ENCODE results near the gene FDX1. TPM values are rescaled to one million over a fixed set of nuclear protein-coding genes. Genes with fewer than 3 reads are reported as not detected.

FDX1 gene
- total RNA-seq, 3 donors from 2014 or later, result 18.7 to 24.3 (median 19.0) TPM

- intact Hi-C loops (cut with DNase I, micrococcal nuclease), result no loop called here
Measured at GRCh38 chr11:110468121-110468520, 38.4 kb downstream of the FDX1 start.

GRCh38 chr11:110469127-110469526 is 39.4 kb downstream of the FDX1 start:
- Histone ChIP-seq H3K9me3 (no peaks in the 10 kb centered on the region), H3K36me3 (ENCODE audit: low read depth) (no peaks in the 10 kb centered on the region), H3K4me1 (ENCODE audit: low read depth) (no peaks in the 10 kb centered on the region), H3K4me3 (no peak overlapping the region)
- DNase-seq (no peak), ATAC-seq (no peak)
- TF ChIP-seq CTCF (IDR thresholded peaks at IDR 0.05), result no peak
- intact Hi-C loops (cut with DNase I, micrococcal nuclease), result no loop called here

More at GRCh38 chr11:110468121-110468520, 38.4 kb downstream of the FDX1 start:
- H3K4me3 ChIP-seq, result no peak overlapping the region
- H3K9me3 ChIP-seq, result no peaks in the 10 kb centered on the region
- ATAC-seq (no peak), DNase-seq (no peak)
- no peaks in the 10 kb centered on the region for H3K4me1 ChIP-seq (ENCODE audit: low read depth)
- no peak for TF ChIP-seq CTCF (IDR thresholded peaks at IDR 0.05)
- H3K36me3 ChIP-seq (ENCODE audit: low read depth), result no peaks in the 10 kb centered on the region

GRCh38 chr11:110470716-110471115 is 41.0 kb downstream of the FDX1 start:
- Histone ChIP-seq H3K36me3 (ENCODE audit: low read depth) (no peaks in the 10 kb centered on the region), H3K4me3 (no peak overlapping the region), H3K4me1 (ENCODE audit: low read depth) (no peaks in the 10 kb centered on the region), H3K9me3 (no peaks in the 10 kb centered on the region)
- DNase-seq, result no peak
- intact Hi-C loops (cut with DNase I, micrococcal nuclease), result no loop called here
- no peak for TF ChIP-seq CTCF (IDR thresholded peaks at IDR 0.05)
- ATAC-seq, result no peak

GRCh38 chr11:110471371-110471770 is 41.6 kb downstream of the FDX1 start:
- no peak for TF ChIP-seq CTCF (IDR thresholded peaks at IDR 0.05)
- H3K36me3 ChIP-seq (ENCODE audit: low read depth), result no peaks in the 10 kb centered on the region
- H3K4me3 ChIP-seq, result no peak overlapping the region
- H3K4me1 ChIP-seq (ENCODE audit: low read depth), result no peaks in the 10 kb centered on the region
- intact Hi-C loops (cut with DNase I, micrococcal nuclease), result no loop called here
- no peaks in the 10 kb centered on the region for H3K9me3 ChIP-seq
- DNase-seq (no peak), ATAC-seq (no peak)

GRCh38 chr11:110472858-110473257 is 43.1 kb downstream of the FDX1 start:
- ATAC-seq, result no peak
- Histone ChIP-seq H3K9me3 (no peaks in the 10 kb centered on the region), H3K4me1 (ENCODE audit: low read depth) (no peaks in the 10 kb centered on the region), H3K4me3 (no peak overlapping the region), H3K36me3 (ENCODE audit: low read depth) (no peaks in the 10 kb centered on the region)
- no peak for TF ChIP-seq CTCF (IDR thresholded peaks at IDR 0.05)
- intact Hi-C loops (cut with DNase I, micrococcal nuclease), result no loop called here
- DNase-seq, result no peak

- Histone ChIP-seq H3K36me3 (ENCODE audit: low read depth) (no peaks in the 10 kb centered on the region), H3K9me3 (no peaks in the 10 kb centered on the region), H3K4me1 (ENCODE audit: low read depth) (no peaks in the 10 kb centered on the region), H3K4me3 (no peak overlapping the region)
- ATAC-seq (no peak), DNase-seq (no peak)
- no peak for TF ChIP-seq CTCF (IDR thresholded peaks at IDR 0.05)
- intact Hi-C loops (cut with DNase I, micrococcal nuclease), result no loop called here
Measured at GRCh38 chr11:110473706-110474105, 44.0 kb downstream of the FDX1 start.
